ENCODE results near the gene ADAMTS20.

Gene ADAMTS20

GRCh38 chr12:43551971-43552559 lies at the start of gene ADAMTS20:
Gene ADAMTS20, minus strand, starts transcription at chr12:43552203. Its CDS starts 282 bp downstream, at chr12:43551921.
- peaks cover 0 to 18% of the 10 kb centered on the region in 2 donors for H3K27me3 ChIP-seq
- intact Hi-C loops (cut with DNase I; ENCODE audit: low total_unique reads): no loop called here
- H3K4me3 ChIP-seq: no peak within 1 kb of the TSS
- no peak for DNase-seq
- H3K27ac ChIP-seq: no peak within 1 kb of the TSS
- no peaks in the 10 kb centered on the region for H3K36me3 ChIP-seq
- H3K4me1 ChIP-seq: peaks cover 0 to 9% (median 0%) of the 10 kb centered on the region in 4 donors
- peaks cover 0 to 8% (median 1%) of the 10 kb centered on the region in 3 donors for H3K9me3 ChIP-seq
- TF ChIP-seq CTCF (IDR thresholded peaks at IDR 0.05): no peak

- no peak for DNase-seq
- no peak overlapping the region for H3K27ac ChIP-seq
- TF ChIP-seq CTCF (IDR thresholded peaks at IDR 0.05): no peak
- no peaks in the 10 kb centered on the region for H3K4me1 ChIP-seq
- intact Hi-C loops (cut with DNase I; ENCODE audit: low total_unique reads): no loop called here
- no peaks in the 10 kb centered on the region for H3K36me3 ChIP-seq
- H3K9me3 ChIP-seq: no peaks in the 10 kb centered on the region
- no peak overlapping the region for H3K4me3 ChIP-seq
- H3K27me3 ChIP-seq: no peaks in the 10 kb centered on the region
Observed at GRCh38 chr12:43599708-43600107, 47.7 kb upstream of the ADAMTS20 start.

- H3K27me3 ChIP-seq: no peaks in the 10 kb centered on the region
- intact Hi-C loops (cut with DNase I; ENCODE audit: low total_unique reads): no loop called here
- no peaks in the 10 kb centered on the region for H3K4me1 ChIP-seq
- no peak for DNase-seq
- H3K27ac ChIP-seq: no peak overlapping the region
- TF ChIP-seq CTCF (IDR thresholded peaks at IDR 0.05): no peak
- H3K9me3 ChIP-seq: no peaks in the 10 kb centered on the region
- no peaks in the 10 kb centered on the region for H3K36me3 ChIP-seq
- no peak overlapping the region for H3K4me3 ChIP-seq
Observed at GRCh38 chr12:43599066-43599465, 47.1 kb upstream of the ADAMTS20 start.

GRCh38 chr12:43590307-43590706 lies 38.3 kb upstream of the ADAMTS20 start:
- H3K9me3 ChIP-seq: no peaks in the 10 kb centered on the region
- no peaks in the 10 kb centered on the region for H3K27me3 ChIP-seq
- no peaks in the 10 kb centered on the region for H3K4me1 ChIP-seq
- DNase-seq: no peak
- no peak overlapping the region for H3K4me3 ChIP-seq
- intact Hi-C loops (cut with DNase I; ENCODE audit: low total_unique reads): no loop called here
- no peak overlapping the region for H3K27ac ChIP-seq
- no peaks in the 10 kb centered on the region for H3K36me3 ChIP-seq
- no peak for TF ChIP-seq CTCF (IDR thresholded peaks at IDR 0.05)

- intact Hi-C loops (cut with DNase I; ENCODE audit: low total_unique reads): no loop called here
- no peak overlapping the region for H3K4me3 ChIP-seq
- no peaks in the 10 kb centered on the region for H3K36me3 ChIP-seq
- TF ChIP-seq CTCF (IDR thresholded peaks at IDR 0.05): no peak
- H3K27me3 ChIP-seq: no peaks in the 10 kb centered on the region
- H3K9me3 ChIP-seq: no peaks in the 10 kb centered on the region
- H3K27ac ChIP-seq: no peak overlapping the region
- H3K4me1 ChIP-seq: no peaks in the 10 kb centered on the region
- DNase-seq: no peak
Observed at GRCh38 chr12:43586646-43587245, 34.7 kb upstream of the ADAMTS20 start.

Data from tibial artery (tissue), 4 donors.